Measurements from ENCODE around the gene CNIH2.

GRCh38 chr11:66266378-66267038, 11.5 kb upstream of the CNIH2 start:
- TF ChIP-seq POLR2A (IDR thresholded peaks at IDR 0.05) (no peak), CTCF (IDR thresholded peaks at IDR 0.05) (no peak)

Data from thyroid gland (tissue), 4 donors.